Activated T-cell treated with anti-CD3 and anti-CD28 coated beads for 48 hours (primary cell): Measurements from ENCODE around the gene FANCD2.
"Not testable (repeated sequence)": the region's sequence is repeated elsewhere in the genome, so short reads cannot be mapped to it uniquely, and the experiment has no call there.

ENCODE experiments used
- DNase-seq: peaks from one replicate; pipeline ENCODE4 v3.0.0-alpha.2; 2020; ENCODE audit warnings: low read depth

Gene FANCD2

DNA sequence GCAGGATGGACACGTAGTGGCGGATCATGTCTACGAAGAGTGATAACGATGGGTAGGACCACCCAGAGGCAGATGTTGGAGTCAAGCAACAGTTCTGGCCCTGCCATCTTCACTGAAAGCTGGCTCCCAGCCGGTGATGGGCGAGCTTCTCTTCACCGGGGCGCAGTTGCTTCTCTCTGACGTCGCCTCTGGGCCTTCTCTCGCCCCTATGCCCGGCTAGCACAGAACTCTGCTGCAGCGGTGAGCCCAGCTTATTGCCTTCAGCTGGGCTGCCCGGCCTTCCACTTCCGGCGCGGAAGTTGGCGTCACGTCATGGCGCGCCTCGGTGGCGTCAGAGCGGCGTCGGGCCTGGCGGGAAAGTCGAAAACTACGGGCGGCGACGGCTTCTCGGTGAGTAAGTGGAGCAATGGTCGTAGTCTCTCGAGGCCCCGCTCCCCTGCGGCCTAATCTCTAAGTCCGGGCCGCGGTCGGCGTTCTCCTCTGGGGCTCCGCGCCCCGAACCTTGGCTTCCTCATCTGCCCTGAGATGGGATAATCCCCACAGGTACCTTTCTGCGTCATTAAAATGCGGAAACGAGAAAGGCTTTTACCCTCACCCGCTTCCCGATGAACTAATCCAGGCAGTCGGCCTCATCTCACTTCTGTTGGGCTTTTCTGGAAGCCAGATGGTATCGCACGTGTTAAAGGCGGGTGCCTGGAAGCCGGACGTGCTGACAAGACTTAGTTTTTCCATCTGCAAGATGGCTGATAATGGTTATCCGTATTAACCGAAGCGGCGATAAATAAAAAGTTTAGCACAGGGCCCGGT is at the start of gene FANCD2:
Gene FANCD2, plus strand, starts transcription at position 354 of the 807 bp plus-strand sequence. CDS start 2,221 bp downstream, outside the sequence.
- DNase-seq: peak; percentile 94

DNA sequence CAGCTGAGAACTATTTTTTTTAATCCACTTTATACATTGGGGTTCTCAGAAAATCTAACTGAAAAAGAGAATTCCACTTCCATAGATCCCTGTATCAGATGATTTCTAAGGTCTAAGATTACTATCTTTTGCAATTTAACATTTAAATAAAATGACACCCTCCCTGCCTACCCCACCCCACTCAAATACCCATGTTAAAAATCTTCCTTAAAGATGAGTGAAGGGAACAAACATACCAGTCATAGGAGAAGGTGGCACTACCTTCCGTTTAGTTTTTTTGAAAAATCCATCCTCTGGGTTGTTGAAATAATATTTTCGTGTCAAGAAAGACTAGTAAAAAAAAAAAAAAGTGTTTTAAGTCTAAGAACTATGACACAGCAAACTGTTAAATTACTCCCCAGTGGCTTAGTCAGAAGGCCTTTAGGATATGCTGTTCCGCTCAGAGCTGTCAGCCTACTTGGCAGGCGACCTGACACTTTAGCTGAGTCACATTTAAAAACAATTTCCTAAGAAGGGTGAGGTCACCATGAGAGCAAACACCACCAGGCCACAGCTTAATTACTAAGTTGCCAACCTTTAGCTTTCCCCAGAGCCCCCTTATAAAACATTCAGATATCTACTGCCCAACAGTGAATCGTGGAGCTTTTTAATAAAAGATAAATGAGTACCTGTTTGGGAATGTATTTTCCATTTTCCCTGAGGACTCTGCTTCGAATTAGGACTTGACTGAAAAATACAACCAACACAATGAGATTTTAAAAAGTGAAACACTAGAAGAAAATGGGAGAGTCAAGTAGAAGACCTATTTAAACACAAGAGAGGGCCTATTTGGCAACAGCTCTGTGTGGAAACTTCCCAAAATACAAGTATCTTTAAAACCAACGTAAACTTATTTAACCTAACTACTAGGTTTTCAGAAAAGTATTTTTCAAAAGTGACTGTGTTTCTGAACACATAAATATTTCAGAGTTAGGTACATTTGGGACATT is 49.2 kb upstream of the FANCD2 start:
- DNase-seq: peak; percentile 18

DNA sequence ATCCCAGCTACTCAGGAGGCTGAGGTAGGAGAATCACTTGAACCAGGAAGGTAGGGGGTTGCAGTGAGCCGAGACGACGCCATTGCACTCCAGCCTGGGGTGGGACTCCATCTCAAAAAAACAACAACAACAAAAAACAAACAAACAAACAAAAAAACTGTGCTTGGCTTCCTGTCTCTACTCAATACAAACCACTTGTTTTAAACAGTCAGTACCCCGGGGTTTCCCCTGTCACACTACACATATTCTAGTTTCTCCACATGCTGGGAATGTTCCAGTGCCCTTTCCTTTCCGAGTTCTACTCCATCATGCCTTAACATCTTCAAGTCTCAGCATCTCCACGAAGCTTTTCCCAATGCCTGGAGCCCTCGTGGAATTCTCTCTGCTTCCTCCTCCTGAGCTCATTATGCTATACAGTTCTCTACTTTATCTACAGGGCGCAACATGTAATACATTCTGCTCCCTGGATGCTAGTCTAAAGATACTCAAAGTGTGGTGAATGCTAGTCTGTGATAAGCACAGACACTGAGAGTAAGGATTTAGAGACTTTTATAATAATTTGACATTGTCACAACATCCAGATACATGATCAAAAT is 47.4 kb upstream of the FANCD2 start:
- DNase-seq: no peak

DNA sequence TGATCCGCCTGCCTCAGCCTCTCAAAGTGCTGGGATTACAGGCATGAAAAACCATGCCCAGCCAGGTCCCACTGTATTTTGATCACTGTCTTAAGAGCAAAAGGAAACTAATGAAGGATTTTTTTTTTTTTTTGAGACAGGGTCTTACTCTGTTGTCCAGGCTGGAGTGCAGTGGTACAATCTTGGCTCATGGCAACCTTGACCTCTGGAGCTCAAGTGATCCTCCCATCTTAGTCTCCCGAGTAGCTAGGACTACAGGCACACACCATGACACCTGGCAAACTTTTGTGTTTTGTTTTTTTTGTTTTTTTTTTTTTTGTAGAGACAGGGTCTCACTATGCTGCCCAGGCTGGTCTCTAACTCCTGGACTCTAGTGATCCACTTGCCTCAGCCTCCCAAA is 46.0 kb upstream of the FANCD2 start:
- no peak for DNase-seq

DNA sequence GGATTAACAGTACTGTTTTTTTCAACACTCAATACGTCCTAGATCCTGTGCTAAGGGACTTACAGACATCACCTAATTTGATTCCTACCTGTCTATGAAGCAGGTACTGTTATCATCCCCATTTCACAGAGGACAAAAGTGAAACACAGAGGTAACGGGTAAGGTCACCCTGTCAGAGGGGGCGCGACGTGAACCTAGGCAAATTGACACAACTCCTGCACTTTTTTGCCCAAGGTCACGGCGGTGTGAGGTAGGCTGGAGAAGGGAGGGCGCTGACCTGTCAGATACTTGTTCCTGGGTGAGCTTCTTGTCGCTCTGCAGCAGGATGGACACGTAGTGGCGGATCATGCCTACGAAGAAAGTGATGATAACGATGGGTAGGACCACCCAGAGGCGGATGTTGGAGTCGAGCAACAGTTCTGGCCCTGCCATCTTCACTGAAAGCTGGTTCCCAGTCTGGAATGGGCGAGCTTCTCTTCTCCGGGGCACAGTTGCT is 40.0 kb upstream of the FANCD2 start:
- no peak for DNase-seq

DNA sequence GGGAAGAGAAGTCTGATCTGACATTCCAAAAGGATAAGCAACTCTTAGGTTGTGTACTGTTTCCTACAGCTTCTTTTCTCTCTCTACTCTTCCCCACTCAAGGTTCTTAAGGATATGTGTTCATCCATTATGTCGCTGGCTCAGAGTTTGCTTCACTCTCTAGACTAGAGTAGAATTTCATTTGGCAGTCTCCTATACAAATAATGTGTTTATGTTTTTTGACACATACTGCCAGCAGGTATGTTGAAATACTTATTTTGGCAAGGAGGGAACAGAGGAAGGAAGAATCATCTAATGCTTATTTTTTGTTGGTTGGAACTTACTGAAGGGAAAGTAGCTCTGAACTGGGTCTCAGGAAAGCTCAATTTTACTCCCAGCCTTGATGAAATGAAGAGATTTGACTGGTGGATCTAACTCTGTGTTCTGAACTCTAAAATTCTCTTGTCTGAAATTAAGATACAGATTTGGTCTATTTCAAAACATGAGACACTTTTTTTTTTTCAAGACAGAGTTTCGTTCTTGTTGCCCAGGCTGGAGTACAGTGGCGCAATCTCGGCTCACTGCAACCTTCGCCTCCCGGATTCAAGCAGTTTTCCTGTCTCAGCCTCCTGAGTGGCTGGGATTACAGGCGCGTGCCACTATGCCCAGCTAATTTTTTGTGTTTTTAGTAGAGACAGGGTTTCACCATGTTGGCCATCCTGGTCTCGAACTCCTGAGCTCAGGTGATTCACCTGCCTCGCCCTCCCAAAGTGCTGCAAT is 32.0 kb upstream of the FANCD2 start:
- DNase-seq: no peak

DNA sequence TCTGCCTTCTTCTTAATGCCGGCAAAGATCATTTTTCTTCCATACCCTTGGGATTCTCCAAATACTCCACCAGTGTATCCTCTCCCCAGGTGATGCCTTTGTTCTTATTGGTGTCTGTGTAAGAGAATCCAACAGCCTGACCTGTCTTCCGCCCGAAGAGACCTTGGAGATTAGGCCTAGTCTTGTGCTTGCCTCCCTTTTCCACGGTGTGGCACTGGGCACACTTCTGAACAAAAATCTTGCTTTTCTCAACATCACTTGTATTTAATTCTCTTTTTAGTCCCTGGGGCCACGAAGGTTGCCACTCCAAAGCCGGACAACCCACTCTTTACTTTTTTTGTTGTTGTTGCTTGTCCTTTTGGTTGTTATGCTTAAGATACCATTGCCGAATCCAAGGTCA is 25.6 kb upstream of the FANCD2 start:
- DNase-seq: no peak

DNA sequence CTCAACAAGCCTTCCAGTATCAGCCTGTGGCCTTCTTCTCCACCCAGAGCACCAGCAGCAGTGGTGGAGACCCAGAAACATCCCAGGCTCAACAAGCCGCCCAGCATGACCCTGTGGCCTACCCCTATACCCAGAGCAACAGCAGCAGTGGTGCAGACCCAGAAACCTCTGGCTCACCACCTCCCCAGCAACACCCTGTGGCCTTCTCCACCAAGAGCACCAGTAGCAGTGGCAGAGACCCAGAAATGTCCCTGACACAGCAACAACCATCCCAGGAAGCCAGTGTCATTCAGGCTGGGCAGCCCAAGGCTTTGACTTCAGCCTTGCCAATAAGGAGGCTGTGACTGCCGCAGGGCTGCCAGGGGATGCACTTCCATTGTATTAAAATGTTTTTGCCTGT is 23.3 kb upstream of the FANCD2 start:
- no peak for DNase-seq

DNA sequence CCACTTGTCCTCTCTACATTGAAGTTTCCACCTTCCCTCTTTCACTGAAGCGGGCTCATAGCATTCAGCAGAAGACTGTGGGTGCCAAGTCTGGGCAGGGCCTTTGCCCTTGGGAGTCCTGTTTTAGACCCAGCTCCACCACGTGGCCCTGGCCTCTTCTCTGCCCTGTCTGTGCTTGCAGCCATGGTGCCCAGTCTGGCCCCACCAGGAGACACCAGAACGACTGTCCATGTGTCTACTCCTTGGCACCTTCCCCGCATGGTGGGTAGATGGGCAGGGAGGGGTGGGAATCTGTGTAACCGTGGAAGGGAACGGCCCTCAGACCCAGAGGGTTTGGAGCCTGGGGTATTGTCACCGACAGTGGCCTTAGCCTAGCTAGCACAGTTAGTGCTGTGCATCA is 21.7 kb upstream of the FANCD2 start:
- no peak for DNase-seq

DNA sequence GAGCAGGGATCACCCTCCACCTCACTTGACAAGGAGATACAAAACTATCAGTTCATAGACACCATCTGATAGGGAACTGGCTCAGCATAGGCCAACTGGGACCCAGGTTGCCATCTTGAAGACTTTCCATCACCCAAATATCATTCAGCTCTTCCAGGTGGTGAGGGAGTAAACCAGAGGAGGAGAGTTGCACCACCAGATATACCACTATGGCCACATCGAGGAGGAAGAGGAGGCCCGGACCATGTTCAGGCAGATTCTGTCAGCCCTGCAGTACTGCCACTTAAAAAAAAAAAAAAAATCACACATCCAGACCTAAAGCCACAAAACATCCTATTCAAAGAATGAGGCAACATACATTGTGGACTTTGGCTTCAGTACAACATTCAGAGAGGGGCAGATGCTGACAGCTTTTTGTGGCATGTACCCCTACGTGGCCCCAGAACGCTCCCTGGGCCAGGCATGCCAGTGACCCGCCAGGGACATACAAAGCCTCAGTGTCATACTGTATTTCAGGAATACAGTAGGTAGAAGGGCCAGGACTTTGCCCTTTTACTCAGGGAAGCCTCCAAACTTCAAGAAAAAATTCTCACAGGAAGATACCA is 21.2 kb upstream of the FANCD2 start:
- DNase-seq: no peak

DNA sequence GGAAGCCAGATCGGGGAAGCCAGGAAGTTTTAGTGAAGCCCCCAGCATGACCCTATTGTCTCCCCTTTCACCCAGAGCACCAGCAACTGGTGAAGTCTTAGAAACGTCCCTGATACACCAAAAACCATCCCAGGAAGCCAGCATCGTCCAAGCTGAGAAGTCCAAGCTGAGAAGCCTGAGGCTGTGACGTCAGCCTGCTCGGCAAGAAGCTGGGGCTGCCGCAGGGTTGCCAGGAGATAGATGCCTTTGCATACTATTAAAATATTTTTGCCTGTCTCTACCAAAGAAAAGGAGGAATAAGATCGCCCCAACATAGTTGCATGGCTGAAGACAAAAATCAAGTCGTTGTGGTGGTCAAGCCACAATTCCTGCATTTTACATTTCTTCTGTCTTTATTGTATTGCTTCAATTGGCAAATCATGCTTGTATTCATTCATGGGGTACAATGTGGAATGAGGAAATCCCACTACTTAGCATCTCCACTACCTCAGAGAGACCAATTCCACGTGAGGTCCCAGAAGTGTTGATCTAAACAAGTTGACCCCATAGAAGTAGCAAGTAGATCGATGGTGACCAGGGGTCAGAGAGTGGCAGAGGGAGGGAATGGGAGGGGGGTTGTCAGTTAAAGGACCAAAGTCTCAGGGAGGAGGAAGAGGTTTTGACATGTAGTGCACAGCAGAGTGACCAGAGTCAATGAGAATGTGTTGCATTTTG is 20.0 kb upstream of the FANCD2 start:
- no peak for DNase-seq

DNA sequence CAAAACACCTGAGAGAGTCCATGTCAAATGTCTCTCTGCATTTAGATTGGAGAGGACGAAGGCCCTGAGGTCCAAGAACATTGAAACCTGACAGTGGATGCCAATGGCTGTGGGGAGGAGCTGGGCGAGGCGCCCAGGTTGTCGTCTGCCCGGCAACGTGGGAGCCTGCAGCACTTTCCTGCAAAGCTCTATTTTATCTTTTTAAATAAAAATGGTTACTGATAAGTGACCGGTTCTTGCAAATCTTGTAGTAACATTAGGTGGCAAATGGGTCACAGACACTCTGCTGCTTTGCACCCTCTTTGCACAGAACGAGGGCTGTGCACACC is 19.5 kb upstream of the FANCD2 start:
- no peak for DNase-seq

DNA sequence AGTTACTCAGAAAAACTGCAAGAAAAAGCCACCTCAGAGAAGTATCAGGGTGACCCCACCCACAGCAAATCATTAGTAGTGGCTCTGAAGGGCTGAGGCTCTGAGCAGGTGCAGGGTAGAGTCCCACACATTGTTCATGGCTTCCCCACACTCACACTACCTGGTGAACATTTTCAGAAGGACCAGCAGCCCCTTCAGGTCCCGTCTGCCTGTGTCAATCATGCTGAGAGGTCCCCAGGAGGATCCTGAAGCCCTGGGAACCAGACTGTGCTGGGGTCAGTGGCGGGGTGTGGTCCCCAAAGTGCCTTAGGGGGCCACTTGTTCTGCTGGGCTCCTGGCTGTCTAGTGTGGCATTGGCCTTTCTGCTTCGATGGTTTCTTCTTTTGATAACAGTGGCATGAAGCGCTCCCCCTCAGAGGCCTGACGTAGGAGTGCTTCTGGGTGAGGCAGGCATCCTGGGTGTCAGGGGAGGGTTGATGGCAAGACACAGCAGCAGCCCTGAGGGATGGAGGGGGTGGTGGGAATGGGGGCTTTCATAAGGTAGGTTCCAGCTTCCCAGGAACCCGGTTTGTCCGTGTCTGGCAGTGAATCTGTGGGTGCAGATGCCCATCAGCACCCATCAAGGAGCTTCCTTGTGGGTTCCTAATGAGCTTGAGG is 19.0 kb upstream of the FANCD2 start:
- no peak for DNase-seq

DNA sequence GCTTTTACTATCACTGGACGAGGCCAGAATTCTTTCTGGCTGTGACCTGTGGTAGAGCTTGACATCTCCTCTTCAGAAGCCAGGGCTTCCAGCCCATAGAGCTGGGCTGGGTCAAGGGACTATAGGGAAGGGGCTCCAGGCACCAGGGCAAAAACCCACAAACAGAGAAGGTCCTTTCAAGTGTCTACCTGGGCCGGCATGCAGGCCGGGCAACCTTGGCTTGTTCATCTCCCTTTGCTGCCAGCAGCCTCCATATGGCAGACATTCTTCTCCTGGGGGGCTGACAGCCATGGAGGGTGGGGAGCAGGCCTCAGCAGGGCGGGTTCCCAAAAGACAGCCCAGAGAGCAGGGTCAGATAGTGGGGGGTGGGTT is 18.0 kb upstream of the FANCD2 start:
- DNase-seq: not testable (repeated sequence)

DNA sequence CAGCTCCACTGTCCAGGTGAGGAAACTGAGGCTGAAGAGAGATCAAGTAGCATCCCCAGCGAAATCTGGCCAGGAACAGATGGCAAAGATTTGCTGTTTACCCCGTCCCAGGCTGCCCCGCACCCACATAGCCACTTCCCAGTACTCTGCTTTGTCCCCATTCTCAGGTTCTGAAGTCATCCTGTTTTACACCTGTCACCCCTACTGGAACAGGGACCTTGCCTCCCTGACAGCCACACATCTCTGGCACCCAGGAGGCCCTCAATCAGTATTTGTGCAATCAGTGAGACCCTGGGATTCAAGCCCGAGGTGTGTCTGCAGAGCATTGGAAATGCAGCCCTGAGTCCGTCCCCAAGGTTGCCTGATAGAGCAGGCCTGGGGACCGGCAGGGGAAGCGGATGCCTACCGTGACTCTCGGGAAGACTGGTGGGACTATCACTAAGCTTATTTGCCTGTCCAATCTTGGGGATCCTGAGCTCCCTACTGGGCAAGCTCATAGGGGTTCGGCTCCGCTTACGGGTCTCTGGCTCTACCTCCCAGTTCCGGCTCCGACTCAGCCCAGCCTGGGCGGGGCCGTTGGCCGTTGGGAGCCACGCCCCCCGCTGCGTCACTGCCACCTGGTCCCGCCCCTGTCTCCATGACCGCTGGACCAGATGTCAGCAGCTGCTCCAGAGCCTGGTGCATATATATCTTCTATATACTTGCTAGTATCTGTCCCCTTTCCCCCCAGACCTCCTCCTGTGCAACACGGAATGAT is 17.5 kb upstream of the FANCD2 start:
- DNase-seq: peak; percentile 76

DNA sequence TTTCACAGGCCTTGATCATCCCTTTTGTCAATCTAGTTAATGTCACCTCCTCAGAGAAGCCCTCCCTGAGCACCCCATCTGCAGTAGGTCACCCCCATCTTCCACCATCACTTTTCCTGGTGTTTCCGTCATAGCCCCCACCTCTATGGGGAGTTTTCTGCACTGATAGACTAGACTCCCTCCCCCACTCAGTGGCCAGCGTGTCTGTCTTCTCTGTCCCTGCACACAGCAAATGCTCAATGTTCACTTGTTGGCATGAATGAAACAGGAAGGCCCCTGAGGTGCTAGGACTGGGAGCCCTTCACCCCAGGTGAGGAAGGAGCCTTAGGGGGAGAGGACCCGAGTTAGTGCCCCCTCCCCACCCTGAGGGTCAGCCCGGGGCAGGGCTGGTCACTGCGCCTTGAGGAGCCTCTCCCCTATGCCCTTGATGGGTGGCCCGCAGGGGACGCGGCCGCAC is 15.8 kb upstream of the FANCD2 start:
- DNase-seq: no peak

DNA sequence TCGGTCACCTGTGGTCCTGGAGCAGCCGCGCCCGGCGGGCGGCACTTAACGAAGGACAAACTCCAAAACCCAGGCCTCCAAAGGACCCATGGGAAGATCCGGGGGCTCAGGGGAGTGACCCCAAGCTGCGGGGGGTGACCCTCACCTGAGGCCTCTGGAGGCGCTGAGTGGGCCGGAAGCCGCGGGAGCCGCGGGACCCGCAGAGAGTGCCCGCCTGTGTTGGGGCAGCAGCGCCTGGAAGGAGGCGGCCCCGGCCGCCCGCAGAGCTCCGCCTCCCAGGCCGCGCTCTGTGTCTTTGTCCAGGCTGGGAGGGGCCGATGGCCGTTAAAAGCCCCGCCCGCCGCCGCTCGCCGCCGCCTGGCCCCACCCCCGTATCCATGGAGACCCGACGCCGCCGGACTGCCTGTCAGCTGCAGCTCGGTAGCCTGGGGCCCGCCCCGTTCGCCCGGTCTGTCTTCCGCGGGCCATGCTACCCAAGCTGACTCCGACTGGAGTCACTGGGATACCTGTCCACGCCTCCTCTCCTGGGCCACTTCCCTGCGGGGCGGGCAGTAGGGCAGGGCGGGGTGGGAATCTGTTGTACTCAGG is 15.3 kb upstream of the FANCD2 start:
- DNase-seq: peak; percentile 85

DNA sequence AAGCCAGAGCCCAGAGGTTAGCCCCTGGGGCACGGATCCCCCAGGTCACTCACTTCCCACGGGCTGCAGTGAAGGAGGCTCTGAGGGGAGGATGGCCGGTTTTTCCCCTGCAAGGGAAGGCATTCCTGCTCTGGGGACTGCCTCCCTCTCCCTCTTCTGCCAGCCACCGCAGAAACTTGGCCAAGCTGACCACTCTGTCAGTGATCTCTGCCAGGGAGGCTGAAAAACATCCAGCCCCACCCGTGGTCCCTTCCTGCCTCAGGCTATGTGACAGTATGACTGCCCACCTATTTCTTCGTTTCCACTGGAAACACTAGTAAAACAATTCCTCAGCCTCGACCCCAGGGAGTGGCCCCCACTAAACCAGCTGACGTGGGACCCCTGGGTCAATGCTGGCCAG is 14.6 kb upstream of the FANCD2 start:
- no peak for DNase-seq

DNA sequence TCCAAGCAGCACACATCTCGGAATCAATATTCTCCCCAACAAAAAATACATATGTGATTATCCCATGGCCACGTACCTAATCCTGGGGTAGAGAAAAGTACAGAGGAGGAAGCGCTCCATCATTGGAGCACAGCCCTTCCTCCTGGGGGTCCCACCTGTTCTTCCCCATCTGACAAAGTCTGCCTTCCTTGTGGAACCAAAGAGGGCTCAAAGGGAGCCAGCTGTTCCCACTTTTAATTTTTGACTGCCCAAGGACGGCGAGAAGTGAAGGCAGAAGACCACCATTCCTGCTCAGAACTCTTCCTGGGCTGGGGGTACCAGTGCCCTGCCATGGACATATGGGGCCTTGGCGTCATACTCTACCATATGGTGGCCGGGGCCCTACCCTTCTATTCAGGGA is 14.1 kb upstream of the FANCD2 start:
- no peak for DNase-seq
